HepG2 (cell line): Measurements from ENCODE around the gene UBALD1.
A peak's percentile ranks its signal among the peaks of the same experiment; 100 is the strongest.

Experiments used
- CTCF ChIP-seq: sonication (generic); formaldehyde crosslinking; IDR thresholded peaks from 2 replicates; pipeline ENCODE4 v1.5.0; 2020; ENCODE audit warnings: mild to moderate bottlenecking, missing genetic modification reagents, moderate library complexity
- GATA4 ChIP-seq: sonication (generic); IDR thresholded peaks from 2 replicates; pipeline ENCODE4 v1.6.1; 2016; ENCODE audit warnings: antibody characterized with exemption, low read depth, borderline replicate concordance

- TF ChIP-seq GATA4 (no peak), CTCF (CRISPR knock-in tag) (peak; percentile 78)
These were observed 1.5 kb upstream of the UBALD1 start for GRCh38 chr16:4616047-4616811.
